ENCODE measurements around the gene SLC22A15.
"Not testable (repeated sequence)": the region's sequence is repeated elsewhere in the genome, so short reads cannot be mapped to it uniquely, and the experiment has no call there.

The SLC22A15 gene

DNA sequence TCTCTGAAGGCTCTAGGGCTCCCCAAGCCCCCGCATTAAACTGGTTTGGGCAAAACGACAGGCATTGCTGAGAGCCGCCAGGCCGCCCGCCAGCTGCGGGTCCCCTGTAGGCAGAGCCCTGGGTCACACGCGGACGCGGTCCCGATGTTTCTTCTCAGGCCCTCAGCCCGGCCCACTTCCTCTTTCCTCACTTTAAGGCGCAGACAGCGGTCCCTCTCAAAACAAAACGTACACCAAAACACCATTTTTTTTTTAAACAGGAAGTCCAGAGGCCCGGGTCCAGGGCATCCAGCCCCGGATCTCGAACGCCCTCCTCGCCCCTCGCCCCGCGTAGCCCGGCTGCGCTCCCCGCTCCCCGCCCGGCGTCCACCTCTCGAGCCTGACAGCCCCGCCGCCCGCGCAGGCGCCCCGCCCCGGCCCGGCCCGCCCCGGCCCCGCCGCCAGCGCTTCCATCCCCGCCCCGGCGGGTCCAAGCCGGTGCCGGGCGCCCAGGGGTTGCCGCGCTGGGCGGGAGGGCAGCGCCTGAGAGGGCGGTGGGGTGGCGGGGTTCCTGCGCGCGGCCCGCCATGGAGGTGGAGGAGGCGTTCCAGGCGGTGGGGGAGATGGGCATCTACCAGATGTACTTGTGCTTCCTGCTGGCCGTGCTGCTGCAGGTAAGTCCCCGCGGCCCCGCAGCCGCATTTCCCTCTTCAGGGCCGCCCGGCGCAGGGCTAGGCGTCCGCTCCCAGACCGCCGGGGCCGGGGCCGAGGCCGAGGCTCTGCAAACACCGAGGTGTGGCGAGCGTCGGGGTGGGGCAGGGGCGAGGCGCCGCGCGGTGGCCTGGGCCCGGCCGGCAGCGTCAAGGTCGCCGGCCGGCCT, at the start of gene SLC22A15:
Gene SLC22A15 (plus strand): TSS at position 452 of the 859 bp plus-strand sequence. CDS start 115 bp downstream, at position 567.
- H3K4me3 ChIP-seq (ENCODE audit: low read depth, low read length), result peak within 1 kb of the TSS; percentile 70

DNA sequence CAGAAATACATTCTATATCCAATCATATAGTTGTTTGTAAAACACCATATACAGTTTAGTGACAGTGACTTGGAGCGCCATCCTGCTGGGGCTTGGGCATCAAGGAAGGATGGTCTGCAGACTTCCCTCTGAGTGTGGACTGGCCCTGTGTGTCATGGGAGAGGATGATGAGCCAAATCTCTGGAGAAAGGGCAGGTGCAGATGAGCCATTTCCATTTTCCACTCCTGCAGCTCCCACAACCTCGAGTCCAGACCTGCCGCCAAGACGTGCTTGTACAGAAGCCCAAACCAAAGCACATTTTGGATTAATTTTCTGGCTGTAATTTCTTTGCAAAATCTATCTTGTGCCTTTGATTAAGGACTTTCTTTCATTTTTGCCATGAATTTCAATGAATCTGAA, 48.3 kb upstream of the SLC22A15 start:
- no peak overlapping the region for H3K4me3 ChIP-seq (ENCODE audit: low read depth, low read length)

DNA sequence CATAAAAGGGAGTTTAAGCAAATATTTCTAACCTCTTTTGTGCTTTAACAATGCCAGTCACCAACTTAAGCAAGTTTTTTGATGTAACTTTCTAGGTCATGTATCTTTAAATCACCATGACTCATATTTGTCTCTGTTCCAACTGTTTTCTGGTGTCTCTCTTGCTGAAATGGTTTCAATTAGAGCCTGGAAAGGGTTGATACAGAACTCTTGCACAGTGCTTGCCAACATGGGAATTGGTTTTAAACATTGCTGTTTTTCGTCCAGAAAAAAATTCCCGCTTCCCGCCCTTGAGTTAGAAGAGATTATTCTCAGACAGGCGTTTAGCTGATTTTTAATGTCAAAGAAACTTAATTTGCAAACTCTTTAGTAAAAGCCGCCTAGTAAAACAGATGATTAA, 46.4 kb upstream of the SLC22A15 start:
- H3K4me3 ChIP-seq (ENCODE audit: low read depth, low read length), result no peak overlapping the region

DNA sequence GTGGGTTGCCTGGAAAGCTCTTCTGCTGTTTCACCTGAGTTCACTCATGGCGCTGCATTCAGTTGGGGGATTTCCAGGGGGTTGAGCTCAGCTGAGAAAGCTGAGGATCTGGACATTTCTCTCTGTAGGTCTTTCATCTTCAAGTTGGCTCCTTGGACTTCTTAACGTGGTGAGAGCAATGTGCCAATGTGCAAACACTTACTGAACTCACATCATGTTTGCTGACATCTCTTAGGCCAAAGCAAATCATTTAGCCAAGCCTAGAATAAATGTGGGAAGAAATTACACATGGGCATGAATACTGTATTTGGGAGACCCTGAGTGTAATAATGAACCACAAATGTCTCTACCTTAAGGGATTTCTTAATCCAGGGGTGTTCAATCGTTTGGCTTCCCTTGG, 42.7 kb upstream of the SLC22A15 start:
- no peak overlapping the region for H3K4me3 ChIP-seq (ENCODE audit: low read depth, low read length)

DNA sequence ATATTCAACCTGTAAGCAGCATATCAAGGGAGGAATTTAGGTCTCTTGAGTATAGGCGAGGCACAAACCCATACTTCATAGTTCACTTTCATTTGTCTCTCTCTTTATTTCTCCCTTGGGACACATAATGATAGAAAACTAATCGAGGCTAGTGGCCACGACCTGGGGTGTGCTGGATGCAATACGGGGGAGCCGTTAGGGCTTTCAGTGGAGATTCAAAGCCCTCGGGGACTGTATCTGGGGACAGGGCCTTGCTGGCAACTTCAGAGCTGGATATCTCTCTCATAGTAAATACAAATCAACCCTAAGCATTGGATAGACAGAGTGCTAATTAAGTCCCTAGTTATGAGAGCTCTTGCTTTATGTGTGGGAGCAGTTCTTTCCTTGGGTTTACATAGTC, 36.9 kb upstream of the SLC22A15 start:
- H3K4me3 ChIP-seq (ENCODE audit: low read depth, low read length), result no peak overlapping the region

DNA sequence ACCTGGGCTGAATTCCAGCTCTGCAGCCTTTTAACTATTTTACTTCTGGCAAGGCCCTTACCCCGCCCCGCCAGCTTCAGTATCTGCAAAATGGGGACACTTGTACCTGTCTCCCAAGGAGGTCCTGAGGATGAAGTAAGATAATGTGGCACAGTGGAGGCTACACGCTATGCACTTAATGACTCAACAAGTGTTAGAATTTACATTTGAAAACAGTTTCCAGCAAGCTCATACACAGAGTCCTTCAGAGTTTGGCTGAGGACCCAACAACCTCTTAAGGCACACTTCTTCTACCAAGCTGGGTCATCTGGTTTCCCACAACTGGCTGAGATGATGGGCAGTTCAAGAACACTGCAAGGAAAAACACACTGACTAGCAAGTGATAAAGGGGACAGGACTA, 30.2 kb upstream of the SLC22A15 start:
- H3K4me3 ChIP-seq (ENCODE audit: low read depth, low read length), result no peak overlapping the region

DNA sequence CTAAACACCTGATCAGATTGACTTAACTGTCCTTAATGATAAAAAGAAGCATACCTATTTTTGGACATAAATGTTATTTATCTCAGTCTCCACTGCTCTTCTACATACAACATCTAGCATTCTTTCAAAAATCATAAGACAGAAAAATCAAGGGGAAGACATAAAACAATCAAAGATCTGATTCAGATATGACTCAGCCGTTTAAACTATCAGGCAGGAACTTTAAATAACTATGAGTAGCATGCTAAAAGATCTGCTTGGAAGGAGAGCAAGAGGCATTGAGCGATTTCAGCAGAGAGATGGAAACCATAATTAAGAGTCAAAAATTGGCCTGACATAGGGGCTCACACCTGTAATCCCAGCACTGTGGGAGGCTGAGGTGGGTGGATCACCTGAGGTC, 27.2 kb upstream of the SLC22A15 start:
- H3K4me3 ChIP-seq (ENCODE audit: low read depth, low read length), result no peak overlapping the region

DNA sequence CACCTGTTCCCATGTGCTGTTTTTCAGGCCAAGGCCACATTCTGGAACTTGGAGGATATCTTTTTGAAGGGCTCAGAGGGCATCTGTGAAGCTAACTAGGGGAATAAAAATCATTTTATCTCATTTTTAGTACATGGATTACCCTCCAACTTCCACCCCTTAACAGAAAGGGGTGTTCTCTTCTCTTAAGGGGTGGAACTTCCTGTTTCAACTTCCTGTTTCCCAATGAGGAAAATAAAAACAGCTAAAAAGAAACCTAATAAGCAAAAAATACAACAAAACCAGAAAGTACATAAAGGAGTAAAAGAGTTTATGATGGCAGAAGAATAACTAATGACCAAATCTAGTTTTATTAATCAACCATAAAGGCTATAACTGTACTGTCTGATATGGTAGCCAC, 24.8 kb upstream of the SLC22A15 start:
- H3K4me3 ChIP-seq (ENCODE audit: low read depth, low read length), result no peak overlapping the region

DNA sequence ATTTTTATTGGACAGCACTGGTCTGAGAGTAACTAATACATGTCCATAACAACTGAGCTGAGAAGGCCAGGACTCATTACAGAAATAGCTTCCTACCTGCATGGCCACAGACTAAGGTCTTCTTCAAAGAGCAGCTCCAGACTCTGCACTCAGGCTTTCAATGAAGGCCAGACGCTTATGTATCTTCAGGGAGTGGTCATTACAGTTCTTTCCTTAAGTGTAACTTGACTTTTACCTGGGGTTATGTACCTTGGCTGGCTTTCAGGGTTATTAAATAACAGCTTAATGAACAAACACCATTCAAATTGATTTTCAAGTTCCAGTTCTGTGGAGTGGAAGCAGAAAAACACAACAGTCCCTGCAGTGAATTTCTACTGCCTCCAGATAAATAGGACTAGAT, 23.8 kb upstream of the SLC22A15 start:
- H3K4me3 ChIP-seq (ENCODE audit: low read depth, low read length), result no peak overlapping the region

DNA sequence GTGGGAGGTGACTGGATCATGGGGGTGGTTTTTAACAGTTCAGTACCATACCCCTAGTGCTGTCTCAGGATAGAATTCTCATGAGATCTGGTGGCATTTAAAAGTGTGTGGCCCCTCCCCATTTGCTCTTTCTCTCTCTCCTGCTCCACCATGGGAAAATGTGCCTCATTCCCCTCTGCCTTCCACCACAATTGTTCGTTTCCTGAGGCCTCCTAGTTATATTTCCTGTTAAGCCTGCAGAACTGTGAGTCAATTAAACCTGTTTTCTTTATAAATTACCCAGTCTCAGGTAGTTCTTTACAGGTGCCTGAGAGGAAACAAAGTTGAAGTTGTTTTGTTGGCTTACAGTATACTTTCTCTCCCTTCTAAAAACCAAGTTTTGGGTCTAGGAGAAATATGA, 23.1 kb upstream of the SLC22A15 start:
- no peak overlapping the region for H3K4me3 ChIP-seq (ENCODE audit: low read depth, low read length)

DNA sequence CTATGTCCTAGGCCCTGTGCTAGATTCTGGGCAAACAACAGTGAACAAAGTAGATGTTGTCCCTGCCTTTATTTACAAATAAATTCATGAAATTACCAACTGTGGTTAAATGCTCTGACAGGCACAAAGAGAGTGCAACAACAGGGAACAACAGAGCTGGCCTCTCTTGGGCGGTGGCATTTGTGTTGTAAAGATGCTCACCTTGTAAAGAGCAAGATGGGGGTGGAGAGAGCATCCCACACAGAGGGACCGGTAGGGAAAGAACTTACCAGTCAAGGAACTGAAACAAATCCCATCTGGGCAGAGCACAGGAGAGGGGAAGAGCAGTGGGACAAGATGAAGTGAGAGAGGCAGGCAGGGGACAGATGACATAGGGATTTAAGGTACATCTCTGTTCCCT, 21.6 kb upstream of the SLC22A15 start:
- no peak overlapping the region for H3K4me3 ChIP-seq (ENCODE audit: low read depth, low read length)

DNA sequence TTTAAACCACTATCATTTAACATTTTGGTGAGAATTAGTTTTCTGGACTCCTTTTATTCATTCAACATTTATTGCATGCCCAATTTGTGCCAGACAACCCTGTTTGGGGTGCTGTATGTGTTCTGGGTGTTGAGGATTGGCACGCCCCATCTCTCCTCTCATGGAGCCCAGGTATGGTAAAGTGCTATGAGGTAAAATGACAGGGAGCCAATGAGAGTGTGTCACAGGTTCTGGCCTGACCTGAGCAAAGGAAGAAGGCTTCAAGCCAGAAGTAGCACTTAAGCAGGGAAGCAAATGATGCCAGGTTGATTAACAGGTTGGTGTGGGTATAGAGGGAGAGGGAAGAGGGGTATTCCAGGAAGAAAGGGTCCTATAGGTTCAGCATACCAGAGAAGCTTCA, 21.1 kb upstream of the SLC22A15 start:
- no peak overlapping the region for H3K4me3 ChIP-seq (ENCODE audit: low read depth, low read length)

DNA sequence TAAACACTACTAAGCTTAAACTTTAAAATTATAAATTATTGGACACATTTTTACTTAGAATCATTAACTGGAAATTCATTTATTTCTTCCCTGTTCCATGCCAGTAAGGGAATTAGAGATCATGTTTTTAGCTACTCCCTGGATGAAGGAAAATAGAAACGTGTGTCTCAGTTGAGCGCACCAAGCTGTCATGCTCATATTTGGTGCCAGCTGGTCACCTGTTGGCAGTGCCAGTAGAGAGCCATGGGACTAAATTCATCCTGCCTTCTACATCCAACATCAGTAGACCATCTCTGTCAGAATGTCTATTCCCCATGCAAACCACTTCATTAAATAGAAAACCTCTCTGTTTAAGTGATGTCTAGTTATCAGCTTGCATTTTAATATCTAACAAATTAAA, 17.4 kb upstream of the SLC22A15 start:
- no peak overlapping the region for H3K4me3 ChIP-seq (ENCODE audit: low read depth, low read length)

DNA sequence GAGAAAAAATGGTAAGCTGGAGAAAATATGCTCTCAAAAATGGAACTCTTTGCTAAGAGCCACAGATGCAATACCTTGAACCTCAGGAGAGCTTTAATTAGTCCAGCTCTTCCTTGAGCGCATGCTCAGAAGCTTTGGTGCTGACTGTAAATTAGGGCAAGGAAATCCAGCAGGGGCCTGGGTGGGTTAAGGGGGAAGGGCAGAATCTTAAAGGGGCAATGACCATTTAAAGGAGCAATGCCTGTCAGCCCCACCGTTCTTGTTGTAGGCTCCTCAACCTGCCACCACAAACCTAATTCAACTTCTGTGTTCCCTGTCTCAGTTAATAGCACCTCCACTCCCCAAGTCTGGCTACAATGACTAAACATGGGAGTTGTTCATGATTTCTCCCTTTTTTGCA, 6.8 kb upstream of the SLC22A15 start:
- no peak overlapping the region for H3K4me3 ChIP-seq (ENCODE audit: low read depth, low read length)

DNA sequence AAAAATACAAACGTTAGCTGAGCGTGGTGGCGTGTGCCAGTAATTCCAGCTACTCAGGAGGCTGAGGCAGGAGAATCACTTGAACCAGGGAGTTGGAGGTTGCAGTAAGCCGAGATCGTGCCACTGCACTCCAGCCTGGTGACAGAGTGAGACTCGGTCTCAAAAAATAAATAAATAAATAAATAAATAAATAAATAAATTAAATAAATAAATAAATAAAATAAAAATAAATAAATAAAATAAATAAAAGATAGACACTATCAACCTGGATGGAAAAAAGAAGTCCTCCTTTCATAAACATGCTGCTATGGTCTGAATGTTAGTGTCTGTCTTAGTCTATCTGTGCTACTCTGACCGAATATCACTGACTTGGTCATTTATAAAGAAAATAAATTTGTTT, 4.5 kb upstream of the SLC22A15 start:
- not testable (repeated sequence) for H3K4me3 ChIP-seq (ENCODE audit: low read depth, low read length)

DNA sequence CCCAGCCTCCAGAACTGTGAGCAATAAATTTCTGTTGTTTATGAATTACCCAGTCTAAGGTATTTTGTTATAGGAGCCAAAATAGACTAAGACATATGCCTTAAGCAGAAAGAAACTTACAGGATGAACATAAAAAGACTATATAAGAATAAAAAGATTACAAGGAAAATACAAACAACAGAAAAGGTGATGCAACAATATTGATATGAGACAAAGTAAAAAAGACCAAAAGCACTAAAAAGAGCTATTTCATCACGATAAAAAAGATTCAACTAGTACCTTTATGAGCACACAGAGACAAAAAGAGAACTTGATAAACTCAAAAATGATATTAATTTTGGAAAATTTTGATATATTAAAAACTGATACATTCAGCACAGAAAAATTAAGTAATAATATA, 3.2 kb upstream of the SLC22A15 start:
- no peak overlapping the region for H3K4me3 ChIP-seq (ENCODE audit: low read depth, low read length)

DNA sequence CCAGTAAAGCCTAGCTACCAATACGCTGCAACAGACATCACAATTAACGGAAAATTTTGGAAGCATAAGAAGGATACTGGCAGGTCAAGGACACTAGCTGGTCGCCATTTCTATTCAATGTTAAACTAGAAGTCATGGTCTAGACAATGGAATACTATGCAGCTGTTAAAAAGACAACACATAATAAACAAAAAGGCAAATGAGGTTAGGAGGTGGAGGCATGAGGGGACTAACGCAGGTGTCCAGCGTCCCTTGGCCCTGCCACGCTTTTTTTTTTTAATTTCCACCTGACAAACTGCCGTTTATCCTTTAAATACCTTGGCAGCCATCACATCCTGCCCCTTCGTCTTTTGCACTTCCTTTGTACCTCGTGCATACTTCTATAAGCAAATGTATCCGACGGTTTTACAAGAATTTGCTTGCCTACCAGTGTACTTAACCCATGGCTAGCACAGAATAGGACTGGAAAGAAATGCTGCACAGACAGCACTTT, 698 bp upstream of the SLC22A15 start:
- peak overlapping the region; percentile 70 for H3K4me3 ChIP-seq (ENCODE audit: low read depth, low read length)

DNA sequence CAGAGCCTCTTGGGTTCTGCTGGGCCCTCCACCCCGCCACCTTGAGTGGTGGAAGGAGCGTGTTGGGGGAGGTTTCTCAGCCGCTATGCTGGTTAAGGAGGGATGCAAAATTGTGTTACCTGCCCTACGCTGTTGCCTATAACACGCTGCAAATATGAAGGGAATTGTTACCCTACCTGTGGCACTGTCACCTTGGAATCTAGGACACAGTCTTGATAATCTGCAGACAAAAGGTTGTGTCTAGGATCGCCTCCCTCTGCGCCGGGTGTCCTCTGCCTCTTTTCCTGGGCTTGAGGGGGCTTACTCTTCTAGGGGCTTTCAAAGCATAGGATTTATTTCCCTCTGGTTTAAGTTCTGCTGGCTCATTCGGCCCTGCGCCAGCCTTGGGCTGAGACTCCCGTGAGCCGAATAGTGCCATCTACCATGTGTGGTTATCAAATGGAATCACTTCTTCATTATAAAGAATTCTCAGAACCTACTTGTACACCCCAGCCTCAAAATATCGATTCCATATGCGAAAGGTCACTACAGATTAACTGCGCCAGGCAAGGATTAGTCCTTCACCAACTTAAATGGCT, 697 bp downstream of the SLC22A15 start:
- peak overlapping the region; percentile 70 for H3K4me3 ChIP-seq (ENCODE audit: low read depth, low read length)

DNA sequence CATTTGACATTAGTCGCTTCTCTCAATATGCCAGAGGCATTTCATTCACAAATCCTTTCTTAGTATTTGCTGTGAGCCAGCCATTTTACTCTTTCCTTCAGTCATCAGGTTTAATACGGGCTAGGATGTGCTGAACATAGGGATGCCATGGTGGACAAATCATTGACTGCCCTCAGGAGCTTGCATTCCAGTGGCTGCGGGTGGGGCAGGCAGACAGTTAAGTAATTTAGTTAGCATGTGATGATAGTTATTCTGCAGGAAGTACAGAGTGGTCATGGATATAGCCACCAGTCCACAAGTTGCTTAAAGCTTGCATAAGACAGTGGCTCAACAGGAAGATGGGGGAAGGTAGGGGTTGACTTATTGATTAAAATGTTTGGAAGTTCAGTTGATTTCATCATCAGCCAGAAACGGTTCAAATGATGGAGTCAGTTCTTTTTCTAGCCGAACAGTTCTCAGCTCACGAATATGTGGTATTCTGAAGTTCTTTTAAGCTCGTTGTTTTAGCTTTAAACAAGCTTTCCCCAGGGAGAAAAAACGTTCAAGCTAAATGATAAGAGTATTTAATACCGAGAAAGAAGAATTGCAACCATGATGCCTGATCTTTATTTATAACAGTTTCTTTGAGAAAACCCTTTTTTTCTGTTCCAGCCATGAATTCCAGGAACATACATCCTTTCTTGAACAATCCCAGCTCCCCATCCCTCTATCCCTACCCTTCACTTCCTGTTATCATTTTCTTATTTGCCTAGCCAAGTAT, 1.4 kb downstream of the SLC22A15 start:
- no peak overlapping the region for H3K4me3 ChIP-seq (ENCODE audit: low read depth, low read length)

DNA sequence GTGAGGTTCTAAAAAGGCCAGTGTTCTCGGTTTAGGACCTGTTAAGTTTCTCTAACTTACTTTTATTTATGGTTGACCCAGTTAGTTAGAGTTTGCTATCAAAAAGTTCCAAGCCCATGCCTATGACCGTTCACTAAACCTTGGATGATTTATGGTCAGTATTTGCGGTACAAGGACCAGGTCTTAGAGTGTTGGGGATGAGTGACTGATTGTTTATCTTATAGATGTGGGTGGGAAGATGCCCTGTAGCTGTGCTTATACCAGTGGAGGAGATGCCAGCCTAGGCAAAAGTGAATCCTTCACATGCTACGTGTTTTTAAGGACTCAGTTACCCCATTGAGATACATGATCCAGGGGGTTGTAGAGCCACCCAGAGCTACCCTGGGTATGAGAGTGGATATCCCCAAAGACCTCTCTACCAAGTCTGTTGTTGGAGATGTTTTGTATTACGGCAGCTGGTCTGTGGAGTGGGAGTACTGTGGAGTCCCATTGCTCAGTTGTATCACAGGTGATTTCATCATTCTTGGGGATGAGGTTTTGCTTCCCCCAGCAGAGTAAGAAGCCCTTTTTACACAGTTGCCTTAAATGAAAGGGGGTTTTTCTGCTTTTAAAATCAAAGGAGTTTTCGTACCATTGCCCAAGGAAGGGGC, 2.1 kb downstream of the SLC22A15 start:
- H3K4me3 ChIP-seq (ENCODE audit: low read depth, low read length), result no peak overlapping the region

DNA sequence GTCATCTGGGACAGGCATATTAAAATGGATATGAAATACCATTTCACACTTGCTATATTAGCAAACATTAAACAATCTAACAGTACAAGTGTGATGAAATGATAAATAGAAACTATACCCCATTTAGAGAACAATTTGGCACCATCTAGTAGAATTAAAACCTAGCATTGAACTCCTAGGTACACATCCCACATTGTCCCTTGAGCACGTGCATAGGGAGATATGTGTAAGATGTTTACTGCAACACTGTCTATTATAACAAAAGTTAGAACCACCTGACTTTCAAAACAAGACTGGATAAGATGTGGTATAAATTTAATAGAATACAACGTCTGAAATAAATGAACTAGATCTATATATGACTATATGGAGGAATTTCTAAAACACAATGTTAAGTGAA, 3.8 kb downstream of the SLC22A15 start:
- no peak overlapping the region for H3K4me3 ChIP-seq (ENCODE audit: low read depth, low read length)

Data from iPS-11a (cell line).